IMR-90 (cell line): Measurements from ENCODE around the gene NDST1. TPM values are rescaled to one million over a fixed set of nuclear protein-coding genes. Genes with fewer than 3 reads are reported as not detected.
A peak's percentile ranks its signal among the peaks of the same experiment; 100 is the strongest.

ENCODE experiments used
- ATAC-seq: fragments of 200-7000 bp; cut with Tn5 transposase; 2 replicates; pipeline ENCODE4 v1.9.1; 2020; ENCODE audit warnings: low read depth, mild to moderate bottlenecking, moderate library complexity
- BruUV-seq: library from RNA; stranded (reverse); fragments of 400-500 nt; replicated peaks from 2 replicates; lab custom pipeline; 2021; lab: Mats Ljungman, UMichigan
- CTCF ChIA-PET: fragments of 300-600 bp; formaldehyde crosslinking; extraction: SDS; loops from one replicate; lab custom pipeline; 2021; ENCODE audit warnings: antibody characterized with exemption; lab: Yijun Ruan, JAX
- POLR2A ChIA-PET: fragments of 300-600 bp; sonication (Branson Sonifier 250); formaldehyde crosslinking; loops from one replicate; lab custom pipeline; 2022; ENCODE audit warnings: antibody characterized with exemption; ENCODE audit not compliant: unreplicated experiment; lab: Charles Lee
- DNase-seq: peaks from one replicate; pipeline ENCODE4 v3.0.0; 2013
- H2AFZ ChIP-seq: replicated peaks from 2 replicates; pipeline ENCODE3; 2013; ENCODE audit warnings: low read length, mild to moderate bottlenecking; ENCODE audit not compliant: poor library complexity
- H2AK5ac ChIP-seq: 2 replicates; pipeline ENCODE4 v1.6.1; 2013; ENCODE audit warnings: low read depth, low read length, inconsistent platforms
- H2AK9ac ChIP-seq: replicated peaks from 2 replicates; pipeline ENCODE3; 2013; ENCODE audit warnings: mild to moderate bottlenecking, low read depth, low read length, moderate library complexity; ENCODE audit not compliant: poor library complexity
- H2BK120ac ChIP-seq: 2 replicates; pipeline ENCODE4 v1.6.1; 2013; ENCODE audit warnings: low read depth, low read length, inconsistent platforms
- H2BK15ac ChIP-seq: 3 replicates; pipeline ENCODE4 v1.6.1; 2013; ENCODE audit warnings: low read depth, low read length, inconsistent platforms
- H2BK20ac ChIP-seq: 2 replicates; pipeline ENCODE4 v1.6.1; 2013; ENCODE audit warnings: low read depth, mild to moderate bottlenecking, inconsistent platforms, low read length, moderate library complexity
- H2BK5ac ChIP-seq: 2 replicates; pipeline ENCODE4 v1.6.1; 2013; ENCODE audit warnings: mild to moderate bottlenecking, low read depth, low read length, inconsistent platforms; ENCODE audit not compliant: poor library complexity, severe bottlenecking
- H3K14ac ChIP-seq: replicated peaks from 2 replicates; pipeline ENCODE4 v1.6.1; 2013; ENCODE audit warnings: low read depth, low read length, inconsistent platforms
- H3K18ac ChIP-seq: 2 replicates; pipeline ENCODE4 v1.6.1; 2013; ENCODE audit warnings: low read depth, low read length, control low read depth
- H3K23ac ChIP-seq: 2 replicates; pipeline ENCODE4 v1.6.1; 2013; ENCODE audit warnings: low read depth, low read length, inconsistent platforms
- H3K27ac ChIP-seq: 2 replicates; pipeline ENCODE4 v1.5.1; 2013; ENCODE audit warnings: mild to moderate bottlenecking, control low read depth, low read length; ENCODE audit not compliant: insufficient read depth
- H3K27me3 ChIP-seq: 2 replicates; pipeline ENCODE4 v1.6.1; 2013; ENCODE audit warnings: low read length; ENCODE audit not compliant: control insufficient read depth, insufficient read depth
- H3K36me3 ChIP-seq: 2 replicates; pipeline ENCODE4 v1.6.1; 2013; ENCODE audit warnings: low read length, mixed read lengths; ENCODE audit not compliant: control insufficient read depth, insufficient read depth
- H3K4ac ChIP-seq: 2 replicates; pipeline ENCODE4 v1.6.1; 2013; ENCODE audit warnings: low read depth, low read length, inconsistent platforms
- H3K4me1 ChIP-seq: 2 replicates; pipeline ENCODE4 v1.6.1; 2013; ENCODE audit warnings: low read length, mixed read lengths; ENCODE audit not compliant: control insufficient read depth, insufficient read depth
- H3K4me2 ChIP-seq: 2 replicates; pipeline ENCODE4 v1.6.1; 2013; ENCODE audit warnings: low read depth, mild to moderate bottlenecking, control low read depth, low read length, moderate library complexity
- H3K4me3 ChIP-seq: 2 replicates; pipeline ENCODE4 v1.5.1; 2013; ENCODE audit warnings: low read depth, mild to moderate bottlenecking, control low read depth, low read length, moderate library complexity; ENCODE audit not compliant: insufficient read depth
- H3K56ac ChIP-seq: 2 replicates; pipeline ENCODE4 v1.6.1; 2013; ENCODE audit warnings: low read length, inconsistent platforms; ENCODE audit not compliant: insufficient read depth; ENCODE audit errors: extremely low read depth
- H3K79me1 ChIP-seq, 2 experiments: 2 replicates each; pipeline ENCODE4 v1.6.1; 2013; ENCODE audit warnings: low read length in 2 of 2, inconsistent platforms in 1 of 2, low read depth in 1 of 2
- H3K9ac ChIP-seq: 2 replicates; pipeline ENCODE4 v1.6.1; 2013; ENCODE audit warnings: low read depth, low read length, control low read depth
- H3K9me1 ChIP-seq: 2 replicates; pipeline ENCODE4 v1.6.1; 2013; ENCODE audit warnings: low read length, inconsistent platforms; ENCODE audit not compliant: insufficient read depth
- H3K9me3 ChIP-seq: 2 replicates; pipeline ENCODE4 v1.6.1; 2013; ENCODE audit warnings: low read length; ENCODE audit not compliant: control insufficient read depth, insufficient read depth
- H4K20me1 ChIP-seq: 2 replicates; pipeline ENCODE4 v1.6.1; 2013; ENCODE audit warnings: low read length, inconsistent platforms; ENCODE audit not compliant: insufficient read depth
- H4K5ac ChIP-seq: 2 replicates; pipeline ENCODE4 v1.6.1; 2013; ENCODE audit warnings: mild to moderate bottlenecking, low read depth, low read length, control low read depth
- H4K8ac ChIP-seq, 2 experiments: 2 replicates each; pipeline ENCODE4 v1.6.1; 2013; ENCODE audit warnings: low read depth in 2 of 2, low read length in 2 of 2, control low read depth in 1 of 2, inconsistent platforms in 1 of 2
- H4K91ac ChIP-seq: 2 replicates; pipeline ENCODE4 v1.6.1; 2013; ENCODE audit warnings: low read depth, low read length, inconsistent platforms; ENCODE audit not compliant: insufficient read depth
- BHLHE40 ChIP-seq: fragments of 150-350 bp; IDR thresholded peaks from 2 replicates; pipeline ENCODE4 v1.6.1; 2016; ENCODE audit warnings: mild to moderate bottlenecking, low read depth, low read length
- CEBPB ChIP-seq: IDR thresholded peaks from 2 replicates; pipeline ENCODE4 v1.6.1; 2012; ENCODE audit warnings: low read depth, low read length, improper control_type of control experiment
- CHD1 ChIP-seq: IDR thresholded peaks from 2 replicates; pipeline ENCODE4 v1.6.1; 2012; ENCODE audit warnings: low read depth, low read length, improper control_type of control experiment
- ELK1 ChIP-seq: fragments of 150-350 bp; IDR thresholded peaks from 2 replicates; pipeline ENCODE4 v1.6.1; 2016; ENCODE audit warnings: low read depth, mild to moderate bottlenecking, low read length, moderate library complexity, borderline replicate concordance
- FOS ChIP-seq: fragments of 150-350 bp; IDR thresholded peaks from 2 replicates; pipeline ENCODE4 v1.6.1; 2016; ENCODE audit warnings: low read depth, low read length
- MAFK ChIP-seq: IDR thresholded peaks from 2 replicates; pipeline ENCODE4 v1.6.1; 2012; ENCODE audit warnings: low read depth, low read length, improper control_type of control experiment
- MAZ ChIP-seq: IDR thresholded peaks from 2 replicates; pipeline ENCODE4 v1.6.1; 2012; ENCODE audit warnings: low read depth, mild to moderate bottlenecking, low read length, improper control_type of control experiment, moderate library complexity, borderline replicate concordance
- MXI1 ChIP-seq: IDR thresholded peaks from 2 replicates; pipeline ENCODE4 v1.6.1; 2012; ENCODE audit warnings: low read depth, mild to moderate bottlenecking, low read length, moderate library complexity, borderline replicate concordance
- NFE2L2 ChIP-seq: fragments of 150-350 bp; IDR thresholded peaks from 2 replicates; pipeline ENCODE4 v1.6.1; 2016; ENCODE audit warnings: low read depth, mild to moderate bottlenecking, low read length
- POLR2A ChIP-seq: IDR thresholded peaks from 2 replicates; pipeline ENCODE4 v1.6.1; 2012; ENCODE audit warnings: mild to moderate bottlenecking, low read depth, low read length
- RAD21 ChIP-seq: IDR thresholded peaks from 2 replicates; pipeline ENCODE4 v1.6.1; 2012; ENCODE audit warnings: low read length, improper control_type of control experiment
- RCOR1 ChIP-seq: IDR thresholded peaks from 2 replicates; pipeline ENCODE4 v1.6.1; 2012; ENCODE audit warnings: mild to moderate bottlenecking, low read length, improper control_type of control experiment; ENCODE audit not compliant: insufficient replicate concordance
- RFX5 ChIP-seq: IDR thresholded peaks from 2 replicates; pipeline ENCODE4 v1.8.0; 2012; ENCODE audit warnings: low read depth, mild to moderate bottlenecking, low read length, moderate library complexity
- SMC3 ChIP-seq: fragments of 150-350 bp; IDR thresholded peaks from 2 replicates; pipeline ENCODE4 v1.6.1; 2016; ENCODE audit warnings: low read depth, mild to moderate bottlenecking, antibody characterized with exemption, low read length, moderate library complexity
- WGBS, 2 experiments: methylation state at CpG; one replicate each; pipeline versions ENCODE4 v1.1.5 to v1.1.7; 2013; ENCODE audit warnings: missing lambda C conversion rate in 2 of 2; ENCODE audit not compliant: insufficient read length in 1 of 2; ENCODE audit errors: extremely low coverage in 2 of 2; 5-methylcytosine and 5-hydroxymethylcytosine counted together
- dilution Hi-C: fragments of 300-500 bp; cut with HindIII; formaldehyde crosslinking; loops from one replicate; pipeline ENCODE4 v1.14.3; 2018; ENCODE audit warnings: low sequenced_read_pairs; ENCODE audit not compliant: unreplicated experiment
- in situ Hi-C: fragments of 300-500 bp; cut with MboI; formaldehyde crosslinking; loops from 3 replicates; pipeline ENCODE4 v1.14.3; 2019; ENCODE audit warnings: low sequenced_read_pairs, inconsistent platforms, mixed read lengths
- intact Hi-C: fragments of 100-400 bp; cut with micrococcal nuclease; formaldehyde crosslinking; loops from 2 replicates; pipeline ENCODE4 v1.10.0; 2022
- polyA plus RNA-seq, 3 experiments: library from polyadenylated mRNA; depleted of rRNA; stranded (reverse); fragments of >200 nt; gene quantifications; 2 replicates each; pipeline ENCODE4 v1.2.3, GENCODE V29; 2012; ENCODE audit warnings: low replicate concordance in 1 of 3
- total RNA-seq: library from RNA; depleted of rRNA; stranded (reverse); fragments of >200 nt; gene quantifications from 2 replicates; pipeline ENCODE4 v1.2.3, GENCODE V29; 2012
- TF ChIP-seq, protein P1 (sequence below): fragments of 150-350 bp; IDR thresholded peaks from 2 replicates; pipeline ENCODE4 v1.6.1; 2017; ENCODE audit warnings: mild to moderate bottlenecking, antibody characterized with exemption, low read length, low read depth
- TF ChIP-seq, protein P2 (sequence below): conservative IDR thresholded peaks from 2 replicates; pipeline ENCODE4 v1.5.1; 2012; ENCODE audit warnings: mild to moderate bottlenecking, low read depth, low read length, improper control_type of control experiment

The NDST1 gene
- total and polyA plus RNA-seq, 2 of the 4 experiments (the other 2 are of a cell fraction), result 30.5 to 80.4 TPM

DNA sequence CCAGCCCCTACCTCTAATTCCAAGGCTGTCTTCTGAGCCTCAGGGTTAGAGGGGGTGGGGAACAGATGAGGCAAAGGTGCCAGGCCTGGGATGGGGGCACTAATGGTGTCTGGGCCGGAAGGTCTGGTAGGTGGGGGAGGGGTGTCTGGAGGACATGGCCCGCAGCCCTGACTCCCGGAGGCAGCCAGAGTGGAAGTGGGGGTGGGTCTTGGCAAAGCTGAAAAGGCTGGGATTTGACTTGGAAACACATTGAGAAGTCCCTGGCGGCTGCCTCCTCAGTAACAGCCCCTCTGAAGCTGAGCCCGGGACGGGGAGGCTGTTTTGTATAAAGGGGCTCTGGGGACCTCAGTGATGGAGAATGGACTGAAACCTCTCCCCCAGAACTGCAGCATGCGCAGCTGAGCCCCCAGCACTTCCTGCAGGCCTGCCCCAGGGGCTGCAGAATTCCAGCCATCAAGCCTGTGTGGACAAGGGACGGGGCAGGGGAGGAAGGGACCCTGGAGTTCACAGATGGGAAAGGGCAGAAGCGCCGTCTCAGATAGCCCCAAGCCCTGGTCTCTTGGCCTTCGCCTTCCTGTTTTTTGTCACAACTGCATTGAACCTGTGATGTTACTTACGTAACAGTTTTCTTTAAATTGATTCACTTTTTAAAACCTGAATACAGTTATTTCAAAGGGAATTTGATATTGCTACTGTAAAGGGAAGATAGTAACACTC is 83.2 kb downstream of the NDST1 start:
- Histone ChIP-seq H3K4me2 (no peak overlapping the region), H3K14ac (no peak overlapping the region), H4K20me1 (no peaks in the 10 kb centered on the region), H3K18ac (no peak overlapping the region), H3K36me3 (no peaks in the 10 kb centered on the region), H2BK120ac (no peak overlapping the region), H2AK9ac (no peak overlapping the region), H3K79me1 (no peaks in the 10 kb centered on the region), H3K9me1 (no peaks in the 10 kb centered on the region), H3K27me3 (peaks cover 3% of the 10 kb centered on the region), H3K4me3 (no peak overlapping the region), H3K4me1 (peaks cover 16% of the 10 kb centered on the region; the same call in 1 of the 2 replicates), H3K23ac (no peak overlapping the region), H3K27ac (no peak overlapping the region), H4K8ac (no peak overlapping the region), H2AFZ (no peak overlapping the region), H3K56ac (no peak overlapping the region), H3K4ac (no peak overlapping the region), H2BK15ac (no peak overlapping the region), H4K5ac (no peak overlapping the region), H2AK5ac (0 out of 2 replicates have a peak overlapping the region, but pooled peaks have one; percentile 21), H3K9ac (no peak overlapping the region), H2BK20ac (no peak overlapping the region), H3K9me3 (no peaks in the 10 kb centered on the region), H4K91ac (no peak overlapping the region), H2BK5ac (no peak overlapping the region)
- dilution Hi-C loops (no loop called here), in situ Hi-C loops (no loop called here), intact Hi-C loops (no loop called here)
- BruUV-seq, result no TSS peak
- no peak for TF ChIP-seq FOS
- no peak for TF ChIP-seq NFE2L2
- TF ChIP-seq, protein P1, sequence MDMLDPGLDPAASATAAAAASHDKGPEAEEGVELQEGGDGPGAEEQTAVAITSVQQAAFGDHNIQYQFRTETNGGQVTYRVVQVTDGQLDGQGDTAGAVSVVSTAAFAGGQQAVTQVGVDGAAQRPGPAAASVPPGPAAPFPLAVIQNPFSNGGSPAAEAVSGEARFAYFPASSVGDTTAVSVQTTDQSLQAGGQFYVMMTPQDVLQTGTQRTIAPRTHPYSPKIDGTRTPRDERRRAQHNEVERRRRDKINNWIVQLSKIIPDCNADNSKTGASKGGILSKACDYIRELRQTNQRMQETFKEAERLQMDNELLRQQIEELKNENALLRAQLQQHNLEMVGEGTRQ, result no peak
- no peak for TF ChIP-seq BHLHE40
- no peak for TF ChIP-seq CHD1
- no peak for TF ChIP-seq MAFK
- TF ChIP-seq ELK1, result no peak
- no peak for TF ChIP-seq POLR2A
- no peak for TF ChIP-seq CEBPB
- no peak for TF ChIP-seq SMC3
- TF ChIP-seq RCOR1, result no peak
- TF ChIP-seq, protein P2, sequence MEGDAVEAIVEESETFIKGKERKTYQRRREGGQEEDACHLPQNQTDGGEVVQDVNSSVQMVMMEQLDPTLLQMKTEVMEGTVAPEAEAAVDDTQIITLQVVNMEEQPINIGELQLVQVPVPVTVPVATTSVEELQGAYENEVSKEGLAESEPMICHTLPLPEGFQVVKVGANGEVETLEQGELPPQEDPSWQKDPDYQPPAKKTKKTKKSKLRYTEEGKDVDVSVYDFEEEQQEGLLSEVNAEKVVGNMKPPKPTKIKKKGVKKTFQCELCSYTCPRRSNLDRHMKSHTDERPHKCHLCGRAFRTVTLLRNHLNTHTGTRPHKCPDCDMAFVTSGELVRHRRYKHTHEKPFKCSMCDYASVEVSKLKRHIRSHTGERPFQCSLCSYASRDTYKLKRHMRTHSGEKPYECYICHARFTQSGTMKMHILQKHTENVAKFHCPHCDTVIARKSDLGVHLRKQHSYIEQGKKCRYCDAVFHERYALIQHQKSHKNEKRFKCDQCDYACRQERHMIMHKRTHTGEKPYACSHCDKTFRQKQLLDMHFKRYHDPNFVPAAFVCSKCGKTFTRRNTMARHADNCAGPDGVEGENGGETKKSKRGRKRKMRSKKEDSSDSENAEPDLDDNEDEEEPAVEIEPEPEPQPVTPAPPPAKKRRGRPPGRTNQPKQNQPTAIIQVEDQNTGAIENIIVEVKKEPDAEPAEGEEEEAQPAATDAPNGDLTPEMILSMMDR, result no peak
- no peak for TF ChIP-seq RFX5
- no peak for TF ChIP-seq MAZ
- no peak for TF ChIP-seq MXI1
- no peak for TF ChIP-seq RAD21
- DNase-seq, result no peak
- 33% methylated on average over 1 of the region's 12 CpGs; no CpG with 5 or more reads in 1 of the 2 experiments for WGBS, 2 experiments
- CTCF ChIA-PET, result no interaction called here
- POLR2A ChIA-PET, result no interaction called here
- ATAC-seq, result no peak
